K562 treated with DMSO at 1 percent for 4 hours (cell line): ENCODE data around the gene LYZL1. TPM values are rescaled to one million over a fixed set of nuclear protein-coding genes. Genes with fewer than 3 reads are reported as not detected.

Experiments used
- total RNA-seq: library from RNA; unstranded; fragments of 300-600 nt; gene quantifications from 2 replicates; pipeline ENCODE4 v1.2.3, GENCODE V29; 2022; ENCODE audit not compliant: insufficient read depth

LYZL1 gene
- total RNA-seq: not detected in 2 replicates

GRCh38 chr10:29288906-29289305, at the start of gene LYZL1:
Gene LYZL1, plus strand, starts transcription at chr10:29289070. Its CDS starts 2,798 bp downstream, at chr10:29291868.

